HepG2 (cell line): ENCODE results near the gene TFPI. TPM values are rescaled to one million over a fixed set of nuclear protein-coding genes. Genes with fewer than 3 reads are reported as not detected.
A peak's percentile ranks its signal among the peaks of the same experiment; 100 is the strongest.

Source experiments
- ERF ChIP-seq: IDR thresholded peaks from 2 replicates; pipeline ENCODE4 v1.6.1; 2018; ENCODE audit warnings: missing biosample characterization, missing genetic modification reagents
- GABPA ChIP-seq, 2 experiments: IDR thresholded peaks; 2 replicates each; pipeline ENCODE4 v1.6.1; 2011 to 2016; ENCODE audit warnings: low read depth in 2 of 2, low read length in 1 of 2, missing biosample characterization in 1 of 2, missing genetic modification characterization in 1 of 2
- HNF4G ChIP-seq, 2 experiments: sonication (generic) in 1 of 2; formaldehyde crosslinking in 1 of 2; IDR thresholded peaks; 2 replicates each; pipeline versions ENCODE4 v1.4.0 to v1.6.1; 2011 to 2020; ENCODE audit warnings: borderline replicate concordance in 2 of 2, low read depth in 2 of 2, mild to moderate bottlenecking in 2 of 2, low read length in 1 of 2, missing genetic modification reagents in 1 of 2, moderate library complexity in 1 of 2
- KLF9 ChIP-seq: IDR thresholded peaks from 2 replicates; pipeline ENCODE4 v1.6.1; 2016; ENCODE audit warnings: low read depth
- MAX ChIP-seq: IDR thresholded peaks from 2 replicates; pipeline ENCODE4 v1.6.1; 2012; ENCODE audit warnings: inconsistent platforms
- MLXIP ChIP-seq: sonication (generic); formaldehyde crosslinking; IDR thresholded peaks from 2 replicates; pipeline ENCODE4 v1.9.0; 2021; ENCODE audit warnings: missing genetic modification reagents, borderline replicate concordance
- RFXAP ChIP-seq: sonication (generic); formaldehyde crosslinking; IDR thresholded peaks from 2 replicates; pipeline ENCODE4 v1.4.0; 2020; ENCODE audit warnings: missing genetic modification reagents, borderline replicate concordance
- SKI ChIP-seq: fragments of 450-650 bp; IDR thresholded peaks from one replicate; pipeline ENCODE4 v1.6.1; 2018; ENCODE audit warnings: mild to moderate bottlenecking; ENCODE audit not compliant: partially characterized antibody
- SNAPC4 ChIP-seq: sonication (generic); formaldehyde crosslinking; IDR thresholded peaks from 2 replicates; pipeline ENCODE4 v1.4.0; 2020; ENCODE audit warnings: mild to moderate bottlenecking, missing genetic modification reagents
- SOX13 ChIP-seq, 3 experiments: fragments of 450-650 bp in 1 of 3; sonication (generic) in 1 of 3; formaldehyde crosslinking in 1 of 3; IDR thresholded peaks in 2 of 3; conservative IDR thresholded peaks in 1 of 3; 2 replicates each; pipeline versions ENCODE4 v1.5.0 to v1.6.1; 2016 to 2020; ENCODE audit warnings: antibody characterized with exemption in 1 of 3, mild to moderate bottlenecking in 1 of 3, missing compliant biosample characterization in 1 of 3, missing genetic modification reagents in 1 of 3, moderate library complexity in 1 of 3
- SRSF4 ChIP-seq: fragments of 200-400 bp; formaldehyde crosslinking; IDR thresholded peaks from one replicate; pipeline ENCODE4 v1.6.1; 2018; ENCODE audit warnings: mild to moderate bottlenecking, low read depth, low read length, moderate library complexity; ENCODE audit not compliant: poor library complexity, severe bottlenecking
- ZFP1 ChIP-seq: IDR thresholded peaks from 2 replicates; pipeline ENCODE4 v1.6.1; 2016
- ZNF234 ChIP-seq: sonication (generic); formaldehyde crosslinking; conservative IDR thresholded peaks from 2 replicates; pipeline ENCODE4 v1.5.1; 2020; ENCODE audit warnings: mild to moderate bottlenecking, missing genetic modification reagents
- ZNF678 ChIP-seq: sonication (generic); formaldehyde crosslinking; IDR thresholded peaks from 2 replicates; pipeline ENCODE4 v1.4.0; 2020; ENCODE audit warnings: mild to moderate bottlenecking, missing genetic modification reagents
- ZNF770 ChIP-seq: sonication (generic); formaldehyde crosslinking; IDR thresholded peaks from 2 replicates; pipeline ENCODE4 v1.5.0; 2020; ENCODE audit warnings: mild to moderate bottlenecking, missing genetic modification reagents
- polyA plus RNA-seq, 8 experiments: library from polyadenylated mRNA; depleted of rRNA in 3 of 8; stranded (reverse) in 7 of 8; unstranded in 1 of 8; fragments of >200 nt; fragmentation: Illumina TruSeq in 4 of 8; extraction: Trizol in 4 of 8; gene quantifications; 2 replicates each; pipeline versions ENCODE4 v1.2.1 to v1.2.3, GENCODE V29; 2011 to 2016; ENCODE audit warnings: low read depth in 4 of 8, missing spikeins in 1 of 8, mixed read lengths in 1 of 8; ENCODE audit not compliant: insufficient read depth in 1 of 8
- total RNA-seq, 5 experiments: library from RNA; depleted of rRNA; stranded (reverse); fragments of >200 nt; fragmentation: Illumina TruSeq; extraction: Trizol; gene quantifications; 2 replicates each; pipeline ENCODE4 v1.2.3, GENCODE V29; 2016; ENCODE audit warnings: low read depth in 1 of 5

TFPI gene
- total and polyA plus RNA-seq, 2 of the 13 experiments (the other 11 are each of a cell fraction or from before 2014, with no cell fraction given) = 301 to 436 TPM

- TF ChIP-seq MLXIP (CRISPR knock-in tag) (peak; percentile 71; the same call in 1 of the 2 replicates), HNF4G (IDR thresholded peaks at IDR 0.05; ENCODE audit: borderline replicate concordance, low read depth, low read length) (peak; percentile 82), HNF4G (CRISPR knock-in tag; IDR thresholded peaks at IDR 0.05; ENCODE audit: borderline replicate concordance, low read depth) (0 out of 2 replicates have a peak, but pooled peaks have one; percentile 63), ZNF770 (CRISPR knock-in tag) (peak; percentile 16; the same call in 1 of the 2 replicates), SNAPC4 (peak; percentile 66; the same call in 1 of the 2 replicates), ERF (peak; percentile 96), SKI (peak; percentile 12), SOX13 (IDR thresholded peaks at IDR 0.05) (peak; percentile 96), SOX13 (CRISPR knock-in tag; conservative IDR thresholded peaks at IDR 0.05 in 1 of 2, IDR thresholded peaks at IDR 0.05 in 1 of 2) (peak in 1 of 2 experiments; percentile 98; a peak in 2 of 4 replicates), GABPA (IDR thresholded peaks at IDR 0.05; ENCODE audit: low read depth, low read length) (no peak), GABPA (CRISPR knock-in tag; IDR thresholded peaks at IDR 0.05; ENCODE audit: low read depth) (peak; percentile 74), MAX (peak; percentile 78), RFXAP (peak; percentile 92), KLF9 (CRISPR knock-in tag) (0 out of 2 replicates have a peak, but pooled peaks have one; percentile 54), SRSF4 (no peak), ZFP1 (CRISPR knock-in tag) (0 out of 2 replicates have a peak, but pooled peaks have one; percentile 25), ZNF234 (CRISPR knock-in tag) (no peak), ZNF678 (CRISPR knock-in tag) (no peak; the same call in 1 of the 2 replicates)
Observed at GRCh38 chr2:187541086-187542085, 12.8 kb downstream of the TFPI start (continued).
